HepG2 (cell line): Measurements from ENCODE around the gene SEMA3B. TPM values are rescaled to one million over a fixed set of nuclear protein-coding genes. Genes with fewer than 3 reads are reported as not detected.

Experiments used
- ATAC-seq: fragments of 200-7000 bp; cut with Tn5 transposase; 3 replicates; pipeline ENCODE4 v1.9.1; 2020; ENCODE audit warnings: mild to moderate bottlenecking, moderate library complexity
- BruUV-seq: library from RNA; stranded (reverse); fragments of 400-500 nt; replicated peaks from 2 replicates; lab custom pipeline; 2021; lab: Mats Ljungman, UMichigan
- CTCF ChIA-PET: fragments of 300-600 bp; formaldehyde crosslinking; extraction: SDS; loops from one replicate; lab custom pipeline; 2021; ENCODE audit warnings: low total read pairs, inconsistent platforms, low intra/inter-chr PET ratio; lab: Yijun Ruan, JAX
- POLR2A ChIA-PET: fragments of 350-600 bp; sonication (Branson Sonifier 250); formaldehyde crosslinking; loops from one replicate; lab custom pipeline; 2020; ENCODE audit warnings: antibody characterized with exemption, inconsistent platforms; lab: Yijun Ruan, JAX
- DNase-seq: peaks from one replicate; pipeline ENCODE4 v3.0.0-alpha.2; 2015; ENCODE audit warnings: low spot score
- FAIRE-seq: peaks from 3 replicates; lab custom pipeline; 2011; peaks lifted over from hg19 to GRCh38; lab: Jason Lieb, UNC
- H2AFZ ChIP-seq: one replicate; pipeline ENCODE4 v1.6.1; 2011; ENCODE audit warnings: low read length, inconsistent platforms
- H3K27ac ChIP-seq: fragments of 300-600 bp; 3 replicates; pipeline ENCODE4 v1.8.0; 2011; ENCODE audit warnings: mixed run types, mild to moderate bottlenecking, mixed read lengths, low read length, inconsistent platforms; ENCODE audit not compliant: insufficient read depth; ENCODE audit errors: extremely low read length
- H3K27me3 ChIP-seq, 2 experiments: fragments of 200-600 bp in 1 of 2; 2 replicates in 1 of 2; 3 replicates in 1 of 2; pipeline versions ENCODE4 v1.6.0 to v1.8.0; 2011; ENCODE audit warnings: low read length in 2 of 2, mild to moderate bottlenecking in 2 of 2, moderate library complexity in 2 of 2, inconsistent platforms in 1 of 2; ENCODE audit not compliant: insufficient read depth in 2 of 2, control insufficient read depth in 1 of 2
- H3K36me3 ChIP-seq, 2 experiments: fragments of 200-600 bp in 1 of 2; replicated peaks in 1 of 2; 2 replicates in 1 of 2; 3 replicates in 1 of 2; pipeline versions ENCODE4 v1.5.1 to v1.8.0; 2011; ENCODE audit warnings: low read length in 2 of 2, inconsistent platforms in 1 of 2; ENCODE audit not compliant: insufficient read depth in 2 of 2, control insufficient read depth in 1 of 2
- H3K4me1 ChIP-seq: 2 replicates; pipeline ENCODE4 v1.5.1; 2012; ENCODE audit warnings: low read length, inconsistent platforms; ENCODE audit not compliant: insufficient read depth
- H3K4me2 ChIP-seq: 2 replicates; pipeline ENCODE4 v1.6.0; 2011; ENCODE audit warnings: low read depth, low read length, inconsistent platforms
- H3K4me3 ChIP-seq, 3 experiments: fragments of 200-600 bp in 1 of 3; sonication (generic), shearing (Covaris generic) in 1 of 3; replicated peaks in 1 of 3; 2 replicates each; pipeline ENCODE4 v1.5.1; 2011 to 2016; ENCODE audit warnings: low read length in 3 of 3, inconsistent platforms in 2 of 3, low read depth in 2 of 3, mild to moderate bottlenecking in 2 of 3, control low read depth in 1 of 3, mixed read lengths in 1 of 3; ENCODE audit not compliant: insufficient read depth in 1 of 3
- H3K79me2 ChIP-seq: one replicate; pipeline ENCODE4 v1.6.1; 2011; ENCODE audit warnings: low read length, inconsistent platforms; ENCODE audit not compliant: insufficient read depth
- H3K9ac ChIP-seq: 2 replicates; pipeline ENCODE4 v1.6.0; 2011; ENCODE audit warnings: mild to moderate bottlenecking, low read depth, low read length, inconsistent platforms; ENCODE audit not compliant: insufficient read depth
- H3K9me3 ChIP-seq: 2 replicates; pipeline ENCODE4 v1.5.1; 2012; ENCODE audit warnings: mild to moderate bottlenecking, low read length
- H4K20me1 ChIP-seq: 2 replicates; pipeline ENCODE4 v1.6.0; 2011; ENCODE audit warnings: inconsistent platforms, mild to moderate bottlenecking, low read length, moderate library complexity; ENCODE audit not compliant: insufficient read depth
- KLF11 ChIP-seq: IDR thresholded peaks from 2 replicates; pipeline ENCODE4 v1.6.1; 2016; ENCODE audit warnings: missing compliant biosample characterization
- PHB2 ChIP-seq: fragments of 450-650 bp; IDR thresholded peaks from 2 replicates; pipeline ENCODE4 v1.6.1; 2018; ENCODE audit not compliant: partially characterized antibody
- ZFP37 ChIP-seq: sonication (generic); formaldehyde crosslinking; IDR thresholded peaks from 2 replicates; pipeline ENCODE4 v1.4.0; 2020; ENCODE audit warnings: missing genetic modification reagents, borderline replicate concordance
- ZFP90 ChIP-seq: sonication (generic); formaldehyde crosslinking; IDR thresholded peaks from 2 replicates; pipeline ENCODE4 v1.8.0; 2022; ENCODE audit warnings: missing genetic modification reagents, mild to moderate bottlenecking, inconsistent platforms, borderline replicate concordance
- ZIK1 ChIP-seq: sonication (generic); formaldehyde crosslinking; IDR thresholded peaks from 2 replicates; pipeline ENCODE4 v1.5.0; 2020; ENCODE audit warnings: mild to moderate bottlenecking, low read depth, missing genetic modification reagents, borderline replicate concordance
- ZNF431 ChIP-seq: sonication (generic); formaldehyde crosslinking; IDR thresholded peaks from 2 replicates; pipeline ENCODE4 v1.9.0; 2022; ENCODE audit warnings: missing genetic modification reagents, low read depth, mild to moderate bottlenecking, borderline replicate concordance
- ZNF589 ChIP-seq: sonication (generic); formaldehyde crosslinking; conservative IDR thresholded peaks from 2 replicates; pipeline ENCODE4 v1.8.0; 2022; ENCODE audit warnings: mild to moderate bottlenecking, moderate library complexity, missing genetic modification reagents
- WGBS: methylation state at CpG from one replicate; pipeline ENCODE4 v1.1.6; 2017; ENCODE audit warnings: low lambda C conversion rate; 5-methylcytosine and 5-hydroxymethylcytosine counted together
- in situ Hi-C: cut with HindIII; loops from 2 replicates; pipeline ENCODE4 v1.10.0; 2017; ENCODE audit warnings: low pct_unique_long_range_greater_than_20kb; ENCODE audit not compliant: extremely low pct_ligation_motif_present
- intact Hi-C: fragments of 100-400 bp; cut with micrococcal nuclease; formaldehyde crosslinking; loops from one replicate; pipeline ENCODE4 v1.10.0; 2022; ENCODE audit not compliant: unreplicated experiment
- polyA plus RNA-seq, 8 experiments: library from polyadenylated mRNA; depleted of rRNA in 3 of 8; stranded (reverse) in 7 of 8; unstranded in 1 of 8; fragments of >200 nt; fragmentation: Illumina TruSeq in 4 of 8; extraction: Trizol in 4 of 8; gene quantifications; 2 replicates each; pipeline versions ENCODE4 v1.2.1 to v1.2.3, GENCODE V29; 2011 to 2016; ENCODE audit warnings: low read depth in 4 of 8, missing spikeins in 1 of 8, mixed read lengths in 1 of 8; ENCODE audit not compliant: insufficient read depth in 1 of 8
- total RNA-seq, 5 experiments: library from RNA; depleted of rRNA; stranded (reverse); fragments of >200 nt; fragmentation: Illumina TruSeq; extraction: Trizol; gene quantifications; 2 replicates each; pipeline ENCODE4 v1.2.3, GENCODE V29; 2016; ENCODE audit warnings: low read depth in 1 of 5
- TF ChIP-seq, protein P1 (sequence below): sonication (generic); formaldehyde crosslinking; IDR thresholded peaks from 2 replicates; pipeline ENCODE4 v1.4.0; 2020; ENCODE audit warnings: missing genetic modification reagents
- TF ChIP-seq, protein P2 (sequence below): sonication (generic); formaldehyde crosslinking; IDR thresholded peaks from 2 replicates; pipeline ENCODE4 v1.5.1; 2020; ENCODE audit warnings: missing genetic modification reagents, mild to moderate bottlenecking, borderline replicate concordance
- TF ChIP-seq, protein P3 (sequence below): sonication (generic); formaldehyde crosslinking; IDR thresholded peaks from 2 replicates; pipeline ENCODE4 v1.4.0; 2020; ENCODE audit warnings: mild to moderate bottlenecking, missing genetic modification reagents
- TF ChIP-seq, protein P4 (sequence below): sonication (generic); formaldehyde crosslinking; IDR thresholded peaks from 2 replicates; pipeline ENCODE4 v1.5.1; 2020; ENCODE audit warnings: missing genetic modification reagents, mild to moderate bottlenecking, borderline replicate concordance
- TF ChIP-seq, protein P5 (sequence below): sonication (generic); formaldehyde crosslinking; IDR thresholded peaks from 2 replicates; pipeline ENCODE4 v1.4.0; 2020; ENCODE audit warnings: mild to moderate bottlenecking, missing genetic modification reagents
- TF ChIP-seq, protein P6 (sequence below): sonication (generic); formaldehyde crosslinking; IDR thresholded peaks from 2 replicates; pipeline ENCODE4 v1.8.0; 2022; ENCODE audit warnings: mild to moderate bottlenecking, missing genetic modification reagents, moderate library complexity

The SEMA3B gene
- total and polyA plus RNA-seq, 2 of the 13 experiments (the other 11 are each of a cell fraction or from before 2014, with no cell fraction given): 93.2 to 158 TPM

DNA sequence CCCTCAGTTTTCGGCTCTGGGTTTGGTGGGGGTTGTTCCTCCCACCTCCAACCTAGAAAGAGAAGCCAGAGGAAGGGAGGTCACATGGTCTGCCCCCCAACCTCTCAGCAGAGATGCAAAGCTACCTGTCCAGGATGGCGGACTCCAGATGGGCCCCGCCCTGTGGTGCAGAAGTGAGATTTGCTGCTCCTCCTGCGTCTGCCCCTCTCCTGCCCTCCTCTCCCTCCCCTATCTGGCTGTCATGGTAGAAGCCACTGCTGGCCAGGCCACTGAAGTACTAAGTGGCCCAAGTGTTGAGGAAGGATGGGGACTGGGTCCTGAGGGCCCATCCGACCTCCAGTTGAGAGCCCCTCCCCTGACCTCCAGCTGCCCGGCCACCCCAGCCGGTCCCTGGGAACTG lies 2.1 kb upstream of the SEMA3B start:
- ChIA-PET CTCF (no interaction called here), POLR2A (interaction anchor here (1.1 to 3.2 kb wide), 6 partner anchors 17 to 71 kb away, joined by 3 to 14 read pairs (median 9); partner anchors contain the start of genes IFRD2 and SLC38A3)
- ATAC-seq (no peak), DNase-seq (no peak), FAIRE-seq (no peak)
- in situ Hi-C loops: no loop called here
- H3K9me3 ChIP-seq: no peaks in the 10 kb centered on the region
- H3K79me2 ChIP-seq: peaks cover 32% of the 10 kb centered on the region
- peak overlapping the region; percentile 96 for H3K27ac ChIP-seq
- no peaks in the 10 kb centered on the region; a peak in 2 of 5 replicates for H3K36me3 ChIP-seq
- peak overlapping the region; percentile 98; the same call in 1 of the 2 replicates for H3K4me2 ChIP-seq
- peaks cover 88% of the 10 kb centered on the region for H3K4me1 ChIP-seq
- peak overlapping the region in 1 of 3 experiments; percentile 83; a peak in 2 of 6 replicates for H3K4me3 ChIP-seq
- no peaks in the 10 kb centered on the region for H4K20me1 ChIP-seq
- no peaks in the 10 kb centered on the region; a peak in 1 of 5 replicates for H3K27me3 ChIP-seq
- BruUV-seq: no TSS peak
- 77% methylated on average over 4 of the region's 7 CpGs for WGBS
- peak overlapping the region; percentile 94 for H3K9ac ChIP-seq
- intact Hi-C loops: no loop called here
- H2AFZ ChIP-seq: no peak overlapping the region
- TF ChIP-seq, protein P1, sequence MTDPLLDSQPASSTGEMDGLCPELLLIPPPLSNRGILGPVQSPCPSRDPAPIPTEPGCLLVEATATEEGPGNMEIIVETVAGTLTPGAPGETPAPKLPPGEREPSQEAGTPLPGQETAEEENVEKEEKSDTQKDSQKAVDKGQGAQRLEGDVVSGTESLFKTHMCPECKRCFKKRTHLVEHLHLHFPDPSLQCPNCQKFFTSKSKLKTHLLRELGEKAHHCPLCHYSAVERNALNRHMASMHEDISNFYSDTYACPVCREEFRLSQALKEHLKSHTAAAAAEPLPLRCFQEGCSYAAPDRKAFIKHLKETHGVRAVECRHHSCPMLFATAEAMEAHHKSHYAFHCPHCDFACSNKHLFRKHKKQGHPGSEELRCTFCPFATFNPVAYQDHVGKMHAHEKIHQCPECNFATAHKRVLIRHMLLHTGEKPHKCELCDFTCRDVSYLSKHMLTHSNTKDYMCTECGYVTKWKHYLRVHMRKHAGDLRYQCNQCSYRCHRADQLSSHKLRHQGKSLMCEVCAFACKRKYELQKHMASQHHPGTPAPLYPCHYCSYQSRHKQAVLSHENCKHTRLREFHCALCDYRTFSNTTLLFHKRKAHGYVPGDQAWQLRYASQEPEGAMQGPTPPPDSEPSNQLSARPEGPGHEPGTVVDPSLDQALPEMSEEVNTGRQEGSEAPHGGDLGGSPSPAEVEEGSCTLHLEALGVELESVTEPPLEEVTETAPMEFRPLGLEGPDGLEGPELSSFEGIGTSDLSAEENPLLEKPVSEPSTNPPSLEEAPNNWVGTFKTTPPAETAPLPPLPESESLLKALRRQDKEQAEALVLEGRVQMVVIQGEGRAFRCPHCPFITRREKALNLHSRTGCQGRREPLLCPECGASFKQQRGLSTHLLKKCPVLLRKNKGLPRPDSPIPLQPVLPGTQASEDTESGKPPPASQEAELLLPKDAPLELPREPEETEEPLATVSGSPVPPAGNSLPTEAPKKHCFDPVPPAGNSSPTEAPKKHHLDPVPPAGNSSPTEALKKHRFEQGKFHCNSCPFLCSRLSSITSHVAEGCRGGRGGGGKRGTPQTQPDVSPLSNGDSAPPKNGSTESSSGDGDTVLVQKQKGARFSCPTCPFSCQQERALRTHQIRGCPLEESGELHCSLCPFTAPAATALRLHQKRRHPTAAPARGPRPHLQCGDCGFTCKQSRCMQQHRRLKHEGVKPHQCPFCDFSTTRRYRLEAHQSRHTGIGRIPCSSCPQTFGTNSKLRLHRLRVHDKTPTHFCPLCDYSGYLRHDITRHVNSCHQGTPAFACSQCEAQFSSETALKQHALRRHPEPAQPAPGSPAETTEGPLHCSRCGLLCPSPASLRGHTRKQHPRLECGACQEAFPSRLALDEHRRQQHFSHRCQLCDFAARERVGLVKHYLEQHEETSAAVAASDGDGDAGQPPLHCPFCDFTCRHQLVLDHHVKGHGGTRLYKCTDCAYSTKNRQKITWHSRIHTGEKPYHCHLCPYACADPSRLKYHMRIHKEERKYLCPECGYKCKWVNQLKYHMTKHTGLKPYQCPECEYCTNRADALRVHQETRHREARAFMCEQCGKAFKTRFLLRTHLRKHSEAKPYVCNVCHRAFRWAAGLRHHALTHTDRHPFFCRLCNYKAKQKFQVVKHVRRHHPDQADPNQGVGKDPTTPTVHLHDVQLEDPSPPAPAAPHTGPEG (CRISPR knock-in tag): no peak
- no peak for TF ChIP-seq ZFP37 (CRISPR knock-in tag)
- TF ChIP-seq, protein P2, sequence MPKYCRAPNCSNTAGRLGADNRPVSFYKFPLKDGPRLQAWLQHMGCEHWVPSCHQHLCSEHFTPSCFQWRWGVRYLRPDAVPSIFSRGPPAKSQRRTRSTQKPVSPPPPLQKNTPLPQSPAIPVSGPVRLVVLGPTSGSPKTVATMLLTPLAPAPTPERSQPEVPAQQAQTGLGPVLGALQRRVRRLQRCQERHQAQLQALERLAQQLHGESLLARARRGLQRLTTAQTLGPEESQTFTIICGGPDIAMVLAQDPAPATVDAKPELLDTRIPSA (CRISPR knock-in tag): no peak
- no peak for TF ChIP-seq PHB2
- TF ChIP-seq, protein P3, sequence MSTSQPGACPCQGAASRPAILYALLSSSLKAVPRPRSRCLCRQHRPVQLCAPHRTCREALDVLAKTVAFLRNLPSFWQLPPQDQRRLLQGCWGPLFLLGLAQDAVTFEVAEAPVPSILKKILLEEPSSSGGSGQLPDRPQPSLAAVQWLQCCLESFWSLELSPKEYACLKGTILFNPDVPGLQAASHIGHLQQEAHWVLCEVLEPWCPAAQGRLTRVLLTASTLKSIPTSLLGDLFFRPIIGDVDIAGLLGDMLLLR (CRISPR knock-in tag): no peak
- no peak for TF ChIP-seq ZIK1 (CRISPR knock-in tag)
- TF ChIP-seq KLF11 (CRISPR knock-in tag): no peak
- no peak for TF ChIP-seq ZNF431 (CRISPR knock-in tag)
- TF ChIP-seq, protein P4, sequence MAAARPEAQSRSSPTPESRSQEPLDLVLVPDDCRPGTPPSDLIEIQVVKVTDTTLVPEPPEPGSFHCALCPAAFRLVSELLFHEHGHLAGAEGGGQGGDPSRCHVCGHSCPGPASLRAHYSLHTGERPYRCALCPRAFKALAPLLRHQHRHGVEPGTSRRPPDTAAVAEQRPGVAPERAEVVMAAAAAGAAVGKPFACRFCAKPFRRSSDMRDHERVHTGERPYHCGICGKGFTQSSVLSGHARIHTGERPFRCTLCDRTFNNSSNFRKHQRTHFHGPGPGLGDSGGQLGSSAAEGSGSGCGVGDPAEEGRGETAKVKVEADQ: no peak
- TF ChIP-seq, protein P5, sequence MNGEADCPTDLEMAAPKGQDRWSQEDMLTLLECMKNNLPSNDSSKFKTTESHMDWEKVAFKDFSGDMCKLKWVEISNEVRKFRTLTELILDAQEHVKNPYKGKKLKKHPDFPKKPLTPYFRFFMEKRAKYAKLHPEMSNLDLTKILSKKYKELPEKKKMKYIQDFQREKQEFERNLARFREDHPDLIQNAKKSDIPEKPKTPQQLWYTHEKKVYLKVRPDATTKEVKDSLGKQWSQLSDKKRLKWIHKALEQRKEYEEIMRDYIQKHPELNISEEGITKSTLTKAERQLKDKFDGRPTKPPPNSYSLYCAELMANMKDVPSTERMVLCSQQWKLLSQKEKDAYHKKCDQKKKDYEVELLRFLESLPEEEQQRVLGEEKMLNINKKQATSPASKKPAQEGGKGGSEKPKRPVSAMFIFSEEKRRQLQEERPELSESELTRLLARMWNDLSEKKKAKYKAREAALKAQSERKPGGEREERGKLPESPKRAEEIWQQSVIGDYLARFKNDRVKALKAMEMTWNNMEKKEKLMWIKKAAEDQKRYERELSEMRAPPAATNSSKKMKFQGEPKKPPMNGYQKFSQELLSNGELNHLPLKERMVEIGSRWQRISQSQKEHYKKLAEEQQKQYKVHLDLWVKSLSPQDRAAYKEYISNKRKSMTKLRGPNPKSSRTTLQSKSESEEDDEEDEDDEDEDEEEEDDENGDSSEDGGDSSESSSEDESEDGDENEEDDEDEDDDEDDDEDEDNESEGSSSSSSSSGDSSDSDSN (CRISPR knock-in tag): no peak
- no peak for TF ChIP-seq ZFP90 (CRISPR knock-in tag)
- TF ChIP-seq, protein P6, sequence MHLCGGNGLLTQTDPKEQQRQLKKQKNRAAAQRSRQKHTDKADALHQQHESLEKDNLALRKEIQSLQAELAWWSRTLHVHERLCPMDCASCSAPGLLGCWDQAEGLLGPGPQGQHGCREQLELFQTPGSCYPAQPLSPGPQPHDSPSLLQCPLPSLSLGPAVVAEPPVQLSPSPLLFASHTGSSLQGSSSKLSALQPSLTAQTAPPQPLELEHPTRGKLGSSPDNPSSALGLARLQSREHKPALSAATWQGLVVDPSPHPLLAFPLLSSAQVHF (CRISPR knock-in tag): no peak
- TF ChIP-seq ZNF589 (CRISPR knock-in tag): no peak
